GM12878 (cell line): ENCODE data around the gene CETP. TPM values are rescaled to one million over a fixed set of nuclear protein-coding genes. Genes with fewer than 3 reads are reported as not detected.

Experiments used
- CEBPB ChIP-seq, 2 experiments: fragments of 150-350 bp in 1 of 2; IDR thresholded peaks; 2 replicates each; pipeline ENCODE4 v1.6.1; 2012 to 2014; ENCODE audit warnings: low read depth in 2 of 2, low read length in 2 of 2, borderline replicate concordance in 1 of 2, inconsistent platforms in 1 of 2
- FOS ChIP-seq: IDR thresholded peaks from 3 replicates; pipeline ENCODE4 v1.6.1; 2011; ENCODE audit warnings: borderline replicate concordance; ENCODE audit not compliant: insufficient read length; ENCODE audit errors: extremely low read depth
- MEF2B ChIP-seq: fragments of 450-650 bp; IDR thresholded peaks from 2 replicates; pipeline ENCODE4 v1.6.1; 2018; ENCODE audit warnings: mild to moderate bottlenecking, moderate library complexity; ENCODE audit not compliant: partially characterized antibody, poor library complexity, severe bottlenecking
- MYC ChIP-seq: IDR thresholded peaks from 2 replicates; pipeline ENCODE4 v1.6.1; 2011; ENCODE audit warnings: mild to moderate bottlenecking, low read length, moderate library complexity, inconsistent platforms; ENCODE audit not compliant: insufficient read depth, insufficient replicate concordance, insufficient read length, severe bottlenecking
- NRF1 ChIP-seq: conservative IDR thresholded peaks from 2 replicates; pipeline ENCODE4 v1.6.1; 2011; ENCODE audit warnings: mild to moderate bottlenecking, low read depth, low read length, improper control_type of control experiment
- POLR2AphosphoS2 ChIP-seq: IDR thresholded peaks from 2 replicates; pipeline ENCODE4 v1.6.1; 2011; ENCODE audit warnings: low read depth, mild to moderate bottlenecking, low read length, improper control_type of control experiment, moderate library complexity
- SIN3A ChIP-seq: IDR thresholded peaks from 2 replicates; pipeline ENCODE4 v1.6.1; 2012; ENCODE audit warnings: low read depth, low read length, improper control_type of control experiment
- SMAD5 ChIP-seq: IDR thresholded peaks from 2 replicates; pipeline ENCODE4 v1.6.1; 2016; ENCODE audit warnings: antibody characterized with exemption, low read depth
- SREBF1 ChIP-seq: IDR thresholded peaks from 2 replicates; pipeline ENCODE4 v1.6.1; 2012; ENCODE audit warnings: mild to moderate bottlenecking, low read length
- ZBED1 ChIP-seq: IDR thresholded peaks from 2 replicates; pipeline ENCODE4 v1.6.1; 2016; ENCODE audit warnings: borderline replicate concordance
- ZZZ3 ChIP-seq: IDR thresholded peaks from 2 replicates; pipeline ENCODE4 v1.6.1; 2011; ENCODE audit warnings: low read depth; ENCODE audit not compliant: control insufficient read depth, insufficient read length
- polyA plus RNA-seq, 11 experiments: library from polyadenylated mRNA; depleted of rRNA in 4 of 11; unstranded in 6 of 11; stranded (reverse) in 5 of 11; fragments of >200 nt; fragmentation: Nextera tagmentation in 4 of 11; fragmentation: Illumina TruSeq in 1 of 11; extraction: Ambion mirVana in 4 of 11; extraction: Trizol in 1 of 11; gene quantifications; 1 replicate in 1 of 11; 2 replicates in 10 of 11; pipeline versions ENCODE4 v1.2.1 to v1.2.3, GENCODE V29; 2011 to 2016; ENCODE audit warnings: inconsistent platforms in 2 of 11, missing spikeins in 2 of 11, low read depth in 1 of 11
- total RNA-seq, 4 experiments: library from RNA; depleted of rRNA in 3 of 4; stranded (reverse); fragments of >200 nt in 3 of 4; fragmentation: Illumina TruSeq in 1 of 4; extraction: Trizol in 1 of 4; gene quantifications; 2 replicates each; pipeline versions ENCODE4 v1.2.1 to v1.2.3, GENCODE V29; 2013 to 2021
- TF ChIP-seq, protein P1 (sequence below): fragments of 450-650 bp; conservative IDR thresholded peaks from 2 replicates; pipeline ENCODE4 v1.6.1; 2017; ENCODE audit warnings: mild to moderate bottlenecking, moderate library complexity
- TF ChIP-seq, protein P2 (sequence below): IDR thresholded peaks from 2 replicates; pipeline ENCODE4 v1.6.1; 2012; ENCODE audit warnings: improper control_type of control experiment, low read depth, low read length; ENCODE audit not compliant: insufficient replicate concordance
- TF ChIP-seq, protein P3 (sequence below): fragments of 450-650 bp; IDR thresholded peaks from 2 replicates; pipeline ENCODE4 v1.6.1; 2016; ENCODE audit warnings: mild to moderate bottlenecking
- TF ChIP-seq, protein P4 (sequence below): fragments of 450-650 bp; IDR thresholded peaks from 2 replicates; pipeline ENCODE4 v1.6.1; 2017; ENCODE audit warnings: low read depth, mild to moderate bottlenecking, moderate library complexity
- TF ChIP-seq, protein P5 (sequence below): IDR thresholded peaks from 2 replicates; pipeline ENCODE4 v1.6.1; 2011; ENCODE audit warnings: mild to moderate bottlenecking, low read depth, low read length, moderate library complexity; ENCODE audit not compliant: insufficient replicate concordance

Gene CETP
- total and polyA plus RNA-seq, 10 of the 15 experiments (the other 5 are each of a cell fraction or from before 2014, with no cell fraction given) = 1.2 to 6.4 (median 2.1) TPM

DNA sequence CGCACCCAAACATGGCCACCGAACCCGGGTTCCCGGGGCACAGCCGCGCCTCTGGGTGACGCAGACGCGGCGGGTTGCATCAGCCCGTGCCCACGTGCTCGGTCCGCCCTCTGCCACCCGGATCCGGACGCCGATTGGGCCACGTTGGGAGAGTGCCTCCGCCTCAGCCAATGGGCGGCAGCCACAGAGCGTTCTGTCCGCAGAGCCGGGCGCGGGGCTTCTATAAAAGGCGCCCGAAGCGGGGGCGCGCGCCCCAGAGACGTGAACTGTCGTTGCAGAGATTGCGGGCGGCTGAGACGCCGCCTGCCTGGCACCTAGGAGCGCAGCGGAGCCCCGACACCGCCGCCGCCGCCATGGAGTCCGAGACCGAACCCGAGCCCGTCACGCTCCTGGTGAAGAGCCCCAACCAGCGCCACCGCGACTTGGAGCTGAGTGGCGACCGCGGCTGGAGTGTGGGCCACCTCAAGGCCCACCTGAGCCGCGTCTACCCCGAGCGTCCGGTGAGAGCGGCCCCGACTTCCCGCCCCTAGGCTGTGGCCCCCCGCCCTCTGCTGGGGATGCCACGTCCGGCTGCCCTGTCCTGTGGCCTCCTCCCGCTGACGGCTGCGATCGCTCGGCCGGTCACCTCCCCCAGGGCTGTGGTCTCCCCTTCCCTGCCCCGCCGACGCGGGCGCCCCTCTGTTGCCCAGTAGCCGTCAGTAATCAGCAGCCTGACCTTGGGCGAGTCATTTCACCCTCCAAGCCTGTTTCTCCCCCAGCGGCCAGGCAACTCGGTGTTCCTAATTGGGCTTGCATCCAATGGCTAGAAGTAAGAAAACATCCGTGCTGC, 29.6 kb upstream of the CETP start, which contains the start of gene HERPUD1 (continued):
- TF ChIP-seq, protein P1, sequence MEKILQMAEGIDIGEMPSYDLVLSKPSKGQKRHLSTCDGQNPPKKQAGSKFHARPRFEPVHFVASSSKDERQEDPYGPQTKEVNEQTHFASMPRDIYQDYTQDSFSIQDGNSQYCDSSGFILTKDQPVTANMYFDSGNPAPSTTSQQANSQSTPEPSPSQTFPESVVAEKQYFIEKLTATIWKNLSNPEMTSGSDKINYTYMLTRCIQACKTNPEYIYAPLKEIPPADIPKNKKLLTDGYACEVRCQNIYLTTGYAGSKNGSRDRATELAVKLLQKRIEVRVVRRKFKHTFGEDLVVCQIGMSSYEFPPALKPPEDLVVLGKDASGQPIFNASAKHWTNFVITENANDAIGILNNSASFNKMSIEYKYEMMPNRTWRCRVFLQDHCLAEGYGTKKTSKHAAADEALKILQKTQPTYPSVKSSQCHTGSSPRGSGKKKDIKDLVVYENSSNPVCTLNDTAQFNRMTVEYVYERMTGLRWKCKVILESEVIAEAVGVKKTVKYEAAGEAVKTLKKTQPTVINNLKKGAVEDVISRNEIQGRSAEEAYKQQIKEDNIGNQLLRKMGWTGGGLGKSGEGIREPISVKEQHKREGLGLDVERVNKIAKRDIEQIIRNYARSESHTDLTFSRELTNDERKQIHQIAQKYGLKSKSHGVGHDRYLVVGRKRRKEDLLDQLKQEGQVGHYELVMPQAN = peak; percentile 40
- TF ChIP-seq SIN3A (no peak; the same call in 1 of the 2 replicates), CEBPB (IDR thresholded peaks at IDR 0.05; ENCODE audit: borderline replicate concordance in 1 of 2, low read depth in 2 of 2, low read length in 2 of 2) (peak in 1 of 2 experiments; percentile 97; a peak in 2 of 4 replicates), POLR2AphosphoS2 (peak; percentile 99), SREBF1 (no peak), FOS (peak; percentile 25), MYC (peak; percentile 53), NRF1 (no peak), SMAD5 (peak; percentile 97), MEF2B (no peak), ZZZ3 (no peak), ZBED1 (peak; percentile 85)
- TF ChIP-seq, protein P2, sequence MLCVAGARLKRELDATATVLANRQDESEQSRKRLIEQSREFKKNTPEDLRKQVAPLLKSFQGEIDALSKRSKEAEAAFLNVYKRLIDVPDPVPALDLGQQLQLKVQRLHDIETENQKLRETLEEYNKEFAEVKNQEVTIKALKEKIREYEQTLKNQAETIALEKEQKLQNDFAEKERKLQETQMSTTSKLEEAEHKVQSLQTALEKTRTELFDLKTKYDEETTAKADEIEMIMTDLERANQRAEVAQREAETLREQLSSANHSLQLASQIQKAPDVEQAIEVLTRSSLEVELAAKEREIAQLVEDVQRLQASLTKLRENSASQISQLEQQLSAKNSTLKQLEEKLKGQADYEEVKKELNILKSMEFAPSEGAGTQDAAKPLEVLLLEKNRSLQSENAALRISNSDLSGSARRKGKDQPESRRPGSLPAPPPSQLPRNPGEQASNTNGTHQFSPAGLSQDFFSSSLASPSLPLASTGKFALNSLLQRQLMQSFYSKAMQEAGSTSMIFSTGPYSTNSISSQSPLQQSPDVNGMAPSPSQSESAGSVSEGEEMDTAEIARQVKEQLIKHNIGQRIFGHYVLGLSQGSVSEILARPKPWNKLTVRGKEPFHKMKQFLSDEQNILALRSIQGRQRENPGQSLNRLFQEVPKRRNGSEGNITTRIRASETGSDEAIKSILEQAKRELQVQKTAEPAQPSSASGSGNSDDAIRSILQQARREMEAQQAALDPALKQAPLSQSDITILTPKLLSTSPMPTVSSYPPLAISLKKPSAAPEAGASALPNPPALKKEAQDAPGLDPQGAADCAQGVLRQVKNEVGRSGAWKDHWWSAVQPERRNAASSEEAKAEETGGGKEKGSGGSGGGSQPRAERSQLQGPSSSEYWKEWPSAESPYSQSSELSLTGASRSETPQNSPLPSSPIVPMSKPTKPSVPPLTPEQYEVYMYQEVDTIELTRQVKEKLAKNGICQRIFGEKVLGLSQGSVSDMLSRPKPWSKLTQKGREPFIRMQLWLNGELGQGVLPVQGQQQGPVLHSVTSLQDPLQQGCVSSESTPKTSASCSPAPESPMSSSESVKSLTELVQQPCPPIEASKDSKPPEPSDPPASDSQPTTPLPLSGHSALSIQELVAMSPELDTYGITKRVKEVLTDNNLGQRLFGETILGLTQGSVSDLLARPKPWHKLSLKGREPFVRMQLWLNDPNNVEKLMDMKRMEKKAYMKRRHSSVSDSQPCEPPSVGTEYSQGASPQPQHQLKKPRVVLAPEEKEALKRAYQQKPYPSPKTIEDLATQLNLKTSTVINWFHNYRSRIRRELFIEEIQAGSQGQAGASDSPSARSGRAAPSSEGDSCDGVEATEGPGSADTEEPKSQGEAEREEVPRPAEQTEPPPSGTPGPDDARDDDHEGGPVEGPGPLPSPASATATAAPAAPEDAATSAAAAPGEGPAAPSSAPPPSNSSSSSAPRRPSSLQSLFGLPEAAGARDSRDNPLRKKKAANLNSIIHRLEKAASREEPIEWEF = no peak
- TF ChIP-seq, protein P3, sequence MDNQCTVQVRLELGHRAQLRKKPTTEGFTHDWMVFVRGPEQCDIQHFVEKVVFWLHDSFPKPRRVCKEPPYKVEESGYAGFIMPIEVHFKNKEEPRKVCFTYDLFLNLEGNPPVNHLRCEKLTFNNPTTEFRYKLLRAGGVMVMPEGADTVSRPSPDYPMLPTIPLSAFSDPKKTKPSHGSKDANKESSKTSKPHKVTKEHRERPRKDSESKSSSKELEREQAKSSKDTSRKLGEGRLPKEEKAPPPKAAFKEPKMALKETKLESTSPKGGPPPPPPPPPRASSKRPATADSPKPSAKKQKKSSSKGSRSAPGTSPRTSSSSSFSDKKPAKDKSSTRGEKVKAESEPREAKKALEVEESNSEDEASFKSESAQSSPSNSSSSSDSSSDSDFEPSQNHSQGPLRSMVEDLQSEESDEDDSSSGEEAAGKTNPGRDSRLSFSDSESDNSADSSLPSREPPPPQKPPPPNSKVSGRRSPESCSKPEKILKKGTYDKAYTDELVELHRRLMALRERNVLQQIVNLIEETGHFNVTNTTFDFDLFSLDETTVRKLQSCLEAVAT = peak; percentile 90
- TF ChIP-seq, protein P4, sequence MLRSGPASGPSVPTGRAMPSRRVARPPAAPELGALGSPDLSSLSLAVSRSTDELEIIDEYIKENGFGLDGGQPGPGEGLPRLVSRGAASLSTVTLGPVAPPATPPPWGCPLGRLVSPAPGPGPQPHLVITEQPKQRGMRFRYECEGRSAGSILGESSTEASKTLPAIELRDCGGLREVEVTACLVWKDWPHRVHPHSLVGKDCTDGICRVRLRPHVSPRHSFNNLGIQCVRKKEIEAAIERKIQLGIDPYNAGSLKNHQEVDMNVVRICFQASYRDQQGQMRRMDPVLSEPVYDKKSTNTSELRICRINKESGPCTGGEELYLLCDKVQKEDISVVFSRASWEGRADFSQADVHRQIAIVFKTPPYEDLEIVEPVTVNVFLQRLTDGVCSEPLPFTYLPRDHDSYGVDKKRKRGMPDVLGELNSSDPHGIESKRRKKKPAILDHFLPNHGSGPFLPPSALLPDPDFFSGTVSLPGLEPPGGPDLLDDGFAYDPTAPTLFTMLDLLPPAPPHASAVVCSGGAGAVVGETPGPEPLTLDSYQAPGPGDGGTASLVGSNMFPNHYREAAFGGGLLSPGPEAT = no peak
- TF ChIP-seq, protein P5, sequence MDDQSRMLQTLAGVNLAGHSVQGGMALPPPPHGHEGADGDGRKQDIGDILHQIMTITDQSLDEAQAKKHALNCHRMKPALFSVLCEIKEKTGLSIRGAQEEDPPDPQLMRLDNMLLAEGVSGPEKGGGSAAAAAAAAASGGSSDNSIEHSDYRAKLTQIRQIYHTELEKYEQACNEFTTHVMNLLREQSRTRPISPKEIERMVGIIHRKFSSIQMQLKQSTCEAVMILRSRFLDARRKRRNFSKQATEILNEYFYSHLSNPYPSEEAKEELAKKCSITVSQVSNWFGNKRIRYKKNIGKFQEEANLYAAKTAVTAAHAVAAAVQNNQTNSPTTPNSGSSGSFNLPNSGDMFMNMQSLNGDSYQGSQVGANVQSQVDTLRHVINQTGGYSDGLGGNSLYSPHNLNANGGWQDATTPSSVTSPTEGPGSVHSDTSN = peak; percentile 89
